Gastrocnemius medialis (tissue), 4 donors: ENCODE data around the gene RPS6KA2. TPM values are rescaled to one million over a fixed set of nuclear protein-coding genes. Genes with fewer than 3 reads are reported as not detected.

Experiments
- ATAC-seq, 2 donors: fragments of 150-250 bp; one replicate each; pipeline ENCODE4 v1.9.1; 2016
- DNase-seq, 2 donors: peaks; one replicate each; pipeline ENCODE4 v3.0.0-alpha.2; 2019
- H3K27ac ChIP-seq, 4 donors: fragments of 200-600 bp; sonication (generic); 1 replicate in 1 of 4; 2 replicates in 3 of 4; pipeline ENCODE4 v1.5.1; 2016 to 2018; ENCODE audit warnings: mild to moderate bottlenecking in 2 of 4, moderate library complexity in 1 of 4
- H3K27me3 ChIP-seq, 3 donors: fragments of 200-600 bp; sonication (generic) in 2 of 3; 1 replicate in 1 of 3; 2 replicates in 2 of 3; pipeline versions ENCODE4 v1.5.1 to v1.6.0; 2016 to 2019; ENCODE audit warnings: mild to moderate bottlenecking in 1 of 3, moderate library complexity in 1 of 3
- H3K36me3 ChIP-seq, 2 donors: fragments of 200-600 bp; sonication (generic) in 1 of 2; one replicate each; pipeline ENCODE4 v1.5.1; 2017 to 2018
- H3K4me1 ChIP-seq, 2 donors: fragments of 200-600 bp; sonication (generic) in 1 of 2; one replicate each; pipeline ENCODE4 v1.5.1; 2016 to 2017; ENCODE audit warnings: mild to moderate bottlenecking in 2 of 2
- H3K4me3 ChIP-seq, 4 donors: fragments of 200-600 bp; sonication (generic) in 3 of 4; 1 replicate in 1 of 4; 2 replicates in 3 of 4; pipeline ENCODE4 v1.5.1; 2016 to 2019; ENCODE audit warnings: mild to moderate bottlenecking in 2 of 4
- H3K9me3 ChIP-seq, 3 donors: fragments of 200-600 bp; sonication (generic) in 2 of 3; 1 replicate in 1 of 3; 2 replicates in 2 of 3; pipeline ENCODE4 v1.5.1; 2016 to 2019
- CTCF ChIP-seq, 5 experiments: fragments of 450-650 bp in 3 of 5; fragments of 200-600 bp in 2 of 5; sonication (generic) in 2 of 5; IDR thresholded peaks in 4 of 5; conservative IDR thresholded peaks in 1 of 5; 1 replicate in 4 of 5; 2 replicates in 1 of 5; pipeline ENCODE4 v1.5.1; 2016 to 2019; ENCODE audit warnings: antibody characterized with exemption in 5 of 5, mild to moderate bottlenecking in 3 of 5, moderate library complexity in 3 of 5
- POLR2A ChIP-seq, 2 donors: fragments of 450-650 bp; IDR thresholded peaks; one replicate each; pipeline ENCODE4 v1.6.1; 2017; ENCODE audit warnings: antibody characterized with exemption in 2 of 2, mild to moderate bottlenecking in 2 of 2, moderate library complexity in 2 of 2
- in situ Hi-C, 4 donors: fragments of 200-750 bp; cut with MboI; loops; one replicate each; pipeline versions ENCODE4 v1.15.0 to v1.8.0; 2017; ENCODE audit warnings: low sequenced_read_pairs in 4 of 4
- intact Hi-C: fragments of 100-400 bp; cut with DNase I; formaldehyde crosslinking; loops from one replicate; pipeline ENCODE4 v1.15.1; 2023; ENCODE audit warnings: low total_unique reads
- total RNA-seq, 4 donors: library from RNA; depleted of rRNA; stranded (reverse); fragments of >200 nt; gene quantifications; one replicate each; pipeline versions ENCODE4 v1.1.0 to v1.2.3, GENCODE V29; 2016

Gene RPS6KA2
- total RNA-seq, 4 donors from 2014 or later, result 18.7 to 35.7 (median 27.4) TPM

GRCh38 chr6:166642646-166643045 lies 15.6 kb upstream of the RPS6KA2 start:
- H3K27me3 ChIP-seq, result no peaks in the 10 kb centered on the region
- intact Hi-C loops (no loop called here), in situ Hi-C loops (no loop called here)
- ATAC-seq, result no peak
- H3K4me1 ChIP-seq, result peaks cover 5 to 6% of the 10 kb centered on the region in 2 donors
- no peak overlapping the region for H3K27ac ChIP-seq
- TF ChIP-seq POLR2A (IDR thresholded peaks at IDR 0.05) (no peak), CTCF (IDR thresholded peaks at IDR 0.05 in 4 of 5, conservative IDR thresholded peaks at IDR 0.05 in 1 of 5) (no peak)
- H3K9me3 ChIP-seq, result peaks cover 0 to 7% (median 0%) of the 10 kb centered on the region in 3 donors
- no peak for DNase-seq
- H3K36me3 ChIP-seq, result no peaks in the 10 kb centered on the region
- no peak overlapping the region for H3K4me3 ChIP-seq

- Histone ChIP-seq H3K27ac (peak overlapping the region in 1 of 4 donors; percentile 37), H3K4me1 (peaks cover 19% of the 10 kb centered on the region in 2 donors), H3K36me3 (no peaks in the 10 kb centered on the region), H3K27me3 (no peaks in the 10 kb centered on the region), H3K9me3 (peaks cover 0 to 7% (median 0%) of the 10 kb centered on the region in 3 donors), H3K4me3 (peak overlapping the region in 1 of 4 donors; percentile 11)
- intact Hi-C loops (no loop called here), in situ Hi-C loops (no loop called here)
- ATAC-seq (no peak), DNase-seq (no peak)
- TF ChIP-seq POLR2A (IDR thresholded peaks at IDR 0.05) (no peak), CTCF (IDR thresholded peaks at IDR 0.05 in 4 of 5, conservative IDR thresholded peaks at IDR 0.05 in 1 of 5) (no peak)
Measured at GRCh38 chr6:166640342-166641043, 13.4 kb upstream of the RPS6KA2 start.

- peak overlapping the region in 1 of 4 donors; percentile 37 for H3K27ac ChIP-seq
- intact Hi-C loops (no loop called here), in situ Hi-C loops (loop anchor here in 1 of 4 donors (10.0 kb wide), 1 partner anchor 85 kb away; no protein-coding TSS in a partner anchor)
- H3K9me3 ChIP-seq, result peaks cover 0 to 7% (median 0%) of the 10 kb centered on the region in 3 donors
- TF ChIP-seq CTCF (IDR thresholded peaks at IDR 0.05 in 4 of 5, conservative IDR thresholded peaks at IDR 0.05 in 1 of 5), result no peak
- no peak for TF ChIP-seq POLR2A (IDR thresholded peaks at IDR 0.05)
- no peak for ATAC-seq
- H3K36me3 ChIP-seq, result no peaks in the 10 kb centered on the region
- H3K4me1 ChIP-seq, result peaks cover 19% of the 10 kb centered on the region in 2 donors
- DNase-seq, result no peak
- H3K27me3 ChIP-seq, result no peaks in the 10 kb centered on the region
- H3K4me3 ChIP-seq, result peak overlapping the region in 1 of 4 donors; percentile 11
Measured at GRCh38 chr6:166639921-166640320, 12.9 kb upstream of the RPS6KA2 start.

- H3K27ac ChIP-seq, result no peak overlapping the region
- peaks cover 24 to 25% of the 10 kb centered on the region in 2 donors for H3K4me1 ChIP-seq
- intact Hi-C loops, result no loop called here
- in situ Hi-C loops, result loop anchor here in 1 of 4 donors (10.0 kb wide), 1 partner anchor 84 kb away; no protein-coding TSS in a partner anchor
- H3K36me3 ChIP-seq, result no peaks in the 10 kb centered on the region
- DNase-seq (no peak), ATAC-seq (no peak)
- H3K27me3 ChIP-seq, result no peaks in the 10 kb centered on the region
- H3K9me3 ChIP-seq, result peaks cover 0 to 4% (median 0%) of the 10 kb centered on the region in 3 donors
- no peak for TF ChIP-seq POLR2A (IDR thresholded peaks at IDR 0.05)
- H3K4me3 ChIP-seq, result no peak overlapping the region
Measured at GRCh38 chr6:166638573-166638964, 11.5 kb upstream of the RPS6KA2 start.

- Histone ChIP-seq H3K4me1 (peaks cover 28% of the 10 kb centered on the region in 2 donors), H3K36me3 (no peaks in the 10 kb centered on the region), H3K9me3 (no peaks in the 10 kb centered on the region), H3K27ac (peak overlapping the region in 2 of 4 donors; percentile 78 to 94), H3K27me3 (no peaks in the 10 kb centered on the region), H3K4me3 (no peak overlapping the region)
- no peak for TF ChIP-seq POLR2A (IDR thresholded peaks at IDR 0.05)
- no peak for TF ChIP-seq CTCF (IDR thresholded peaks at IDR 0.05 in 4 of 5, conservative IDR thresholded peaks at IDR 0.05 in 1 of 5)
- no peak for DNase-seq
- in situ Hi-C loops, result loop anchor here in 1 of 4 donors (10.0 kb wide), 1 partner anchor 83 kb away; no protein-coding TSS in a partner anchor
- intact Hi-C loops, result no loop called here
- no peak for ATAC-seq
Measured at GRCh38 chr6:166637812-166638572, 10.9 kb upstream of the RPS6KA2 start.
